NCI-H345 (cell line): ENCODE results near the gene PPP3CA.
"Not testable (repeated sequence)": the region's sequence is repeated elsewhere in the genome, so short reads cannot be mapped to it uniquely, and the experiment has no call there.

Source experiments
- DNase-seq: peaks from one replicate; lab custom pipeline; 2025; lab: John Stamatoyannopoulos, UW

The PPP3CA gene

GRCh38 chr4:101098666-101099400 is 248.5 kb downstream of the PPP3CA start:
- DNase-seq, result no peak

GRCh38 chr4:101092609-101093008 is 254.7 kb downstream of the PPP3CA start:
- DNase-seq, result not testable (repeated sequence)

GRCh38 chr4:101089168-101089567 is 258.2 kb downstream of the PPP3CA start:
- no peak for DNase-seq

GRCh38 chr4:101086801-101087586 is 260.3 kb downstream of the PPP3CA start:
- DNase-seq, result no peak

- no peak for DNase-seq
Observed at GRCh38 chr4:101083131-101083530, 264.2 kb downstream of the PPP3CA start.

GRCh38 chr4:101081695-101082369 is 265.5 kb downstream of the PPP3CA start:
- DNase-seq, result no peak

GRCh38 chr4:101081166-101081565 is 266.2 kb downstream of the PPP3CA start:
- no peak for DNase-seq

GRCh38 chr4:101078950-101079349 is 268.4 kb downstream of the PPP3CA start:
- DNase-seq, result no peak

GRCh38 chr4:101076032-101076431 is 271.3 kb downstream of the PPP3CA start:
- DNase-seq, result no peak

GRCh38 chr4:101075536-101075935 is 271.8 kb downstream of the PPP3CA start:
- DNase-seq, result no peak

- no peak for DNase-seq
Observed at GRCh38 chr4:101074326-101074725, 273.0 kb downstream of the PPP3CA start.

- no peak for DNase-seq
Observed at GRCh38 chr4:101071241-101071640, 276.1 kb downstream of the PPP3CA start.

GRCh38 chr4:101068115-101068514 is 279.2 kb downstream of the PPP3CA start:
- no peak for DNase-seq

- no peak for DNase-seq
Observed at GRCh38 chr4:101067383-101067782, 279.9 kb downstream of the PPP3CA start.

GRCh38 chr4:101066626-101067170 is 280.6 kb downstream of the PPP3CA start:
- DNase-seq, result no peak

- no peak for DNase-seq
Observed at GRCh38 chr4:101065935-101066485, 281.3 kb downstream of the PPP3CA start.

GRCh38 chr4:101065346-101065745 is 282.0 kb downstream of the PPP3CA start:
- DNase-seq, result no peak

GRCh38 chr4:101064541-101065180 is 282.7 kb downstream of the PPP3CA start:
- DNase-seq, result no peak

- DNase-seq, result no peak
Observed at GRCh38 chr4:101055392-101055791, 291.9 kb downstream of the PPP3CA start.

- no peak for DNase-seq
Observed at GRCh38 chr4:101050837-101051205, 296.5 kb downstream of the PPP3CA start.

- no peak for DNase-seq
Observed at GRCh38 chr4:101050088-101050836, 297.1 kb downstream of the PPP3CA start.
